ENCODE results near the gene C19orf18.

Gene C19orf18

GRCh38 chr19:57947419-57948134 lies 26.8 kb downstream of the C19orf18 start, which contains the start of gene ZNF256:
Gene ZNF256 (minus strand): TSS chr19:57947706. CDS start chr19:57947474, 232 bp downstream.
- peak; percentile 79 for DNase-seq (ENCODE audit: low read depth)

GRCh38 chr19:57947088-57947418 lies 27.3 kb downstream of the C19orf18 start:
- no peak for DNase-seq (ENCODE audit: low read depth)

DNA sequence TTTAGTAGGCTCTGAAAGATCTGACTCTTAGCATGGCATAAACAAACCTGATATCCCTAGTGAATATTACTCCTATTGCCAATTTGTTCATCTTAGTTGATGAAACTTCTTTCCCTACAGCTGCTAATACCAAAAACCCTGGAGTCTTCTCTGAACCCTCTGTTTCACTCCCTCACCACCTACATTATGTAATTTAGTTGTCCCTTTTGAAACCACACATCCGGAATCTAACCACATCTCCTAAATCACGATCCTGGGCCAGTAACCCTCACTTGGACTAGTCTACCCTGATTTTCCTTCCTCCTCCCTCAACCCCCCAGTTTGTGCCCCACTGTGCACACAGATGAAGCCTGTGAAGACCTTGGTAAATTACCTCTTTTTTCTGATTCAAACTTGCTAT lies 28.0 kb downstream of the C19orf18 start:
- DNase-seq (ENCODE audit: low read depth) = no peak

GRCh38 chr19:57941593-57941992 lies 32.7 kb downstream of the C19orf18 start:
- no peak for DNase-seq (ENCODE audit: low read depth)

- no peak for DNase-seq (ENCODE audit: low read depth)
Observed at GRCh38 chr19:57935731-57936130, 38.6 kb downstream of the C19orf18 start.

DNA sequence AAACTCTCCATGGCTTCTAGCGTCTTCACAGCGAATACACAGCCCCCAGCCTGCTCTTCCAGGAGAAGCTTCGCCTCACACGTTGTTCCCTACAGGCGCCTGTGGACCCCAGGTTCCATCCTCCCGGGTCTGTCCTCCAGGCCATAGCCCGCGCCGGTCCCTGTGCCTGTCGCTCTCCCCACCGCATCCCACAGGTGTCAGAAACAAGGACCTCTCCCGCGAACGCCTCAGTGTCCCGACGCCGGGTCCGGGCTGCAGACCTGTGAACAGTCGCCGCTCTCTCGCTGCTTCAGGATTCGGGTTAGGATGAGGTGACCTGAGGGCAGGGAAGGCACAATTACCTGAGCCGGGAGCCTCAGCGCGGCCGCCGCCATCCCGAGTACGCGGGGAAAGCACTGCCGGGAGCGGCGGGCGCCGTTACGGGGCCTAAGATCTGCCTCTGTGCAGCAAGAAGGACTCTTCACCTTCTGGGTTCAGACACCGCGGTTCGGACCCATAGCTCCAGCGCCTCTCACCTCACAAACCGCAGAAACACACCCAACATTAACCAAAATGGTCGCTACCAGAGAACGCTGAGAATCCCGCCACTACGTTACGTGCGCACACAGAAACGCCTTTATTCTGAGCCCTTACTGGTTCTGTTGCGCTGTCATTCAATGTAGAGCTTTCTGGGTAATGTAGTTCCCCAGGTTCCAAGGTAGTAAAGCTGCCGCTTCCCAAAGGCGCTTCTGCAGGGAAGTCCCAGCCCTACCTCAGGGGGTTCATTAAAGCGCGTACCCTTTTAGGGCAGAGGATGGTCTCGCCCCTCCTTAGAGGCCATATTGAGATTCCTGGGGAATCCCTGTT lies 39.3 kb downstream of the C19orf18 start, which contains the start of gene ZNF418:
Gene ZNF418, minus strand, starts transcription at position 583 of the 846 bp plus-strand sequence. CDS start 1,580 bp downstream, outside the sequence.
- DNase-seq (ENCODE audit: low read depth) = no peak

DNA sequence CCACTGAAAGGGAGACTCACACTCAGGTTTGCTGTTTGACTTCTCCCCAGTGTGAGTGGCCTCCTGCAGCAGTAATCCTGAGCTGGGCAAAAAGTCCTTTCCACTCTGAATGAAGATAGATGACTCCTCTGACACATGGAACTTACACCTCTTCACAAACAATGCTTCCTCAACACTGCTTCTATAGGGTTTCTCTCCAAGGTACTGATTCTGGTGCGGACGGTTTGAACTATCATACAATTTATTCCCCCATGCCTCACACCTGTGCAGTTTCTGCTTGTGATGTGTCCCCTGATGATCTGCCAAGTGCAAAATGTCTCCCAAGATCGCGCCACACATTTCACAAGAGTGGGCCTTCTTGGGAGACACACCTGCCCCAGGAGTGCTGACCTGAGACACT lies 46.7 kb downstream of the C19orf18 start:
- no peak for DNase-seq (ENCODE audit: low read depth)

DNA sequence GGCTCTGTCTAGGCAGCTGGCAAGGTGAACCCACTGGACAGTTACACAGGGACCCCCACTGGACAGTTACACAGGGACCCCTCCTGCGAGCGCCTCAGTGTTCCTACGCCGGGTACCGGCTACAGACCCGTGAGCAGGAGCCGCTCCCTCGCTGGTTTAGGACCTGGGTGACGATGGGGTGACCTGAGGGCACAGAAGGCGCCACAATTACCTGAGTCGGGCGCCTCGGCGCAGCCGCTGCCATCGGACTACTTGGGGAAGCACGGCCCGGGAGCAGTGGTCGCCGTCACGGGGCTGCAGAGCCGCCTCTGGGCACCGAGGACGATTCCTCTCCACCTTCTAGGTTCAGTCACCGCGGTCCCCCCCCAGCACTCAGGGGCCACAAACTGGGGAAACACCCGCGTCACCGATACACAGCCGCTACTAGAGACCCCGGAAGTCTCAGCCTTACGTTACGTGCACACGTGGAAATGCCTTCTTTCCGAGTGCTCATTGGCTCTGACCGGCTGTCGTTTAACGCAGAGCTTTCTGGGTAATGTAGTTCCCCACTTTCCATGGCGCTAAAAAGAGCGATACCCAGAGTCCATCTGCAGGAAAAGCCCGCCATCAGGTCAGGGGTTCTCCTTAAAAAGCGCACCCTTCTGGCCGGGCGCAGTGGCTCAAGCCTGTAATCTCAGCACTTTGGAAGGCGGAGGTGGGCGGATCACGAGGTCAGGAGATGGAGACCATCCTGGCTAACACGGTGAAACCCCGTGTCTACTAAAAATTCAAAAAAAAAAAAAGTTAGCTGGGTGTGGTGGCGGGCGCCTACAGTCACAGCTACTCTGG lies 58.0 kb downstream of the C19orf18 start, which contains the start of gene ZNF417:
Gene ZNF417, minus strand, starts transcription at position 425 of the 828 bp plus-strand sequence. Its CDS starts 181 bp downstream, at position 244.
- DNase-seq (ENCODE audit: low read depth) = peak; percentile 75

DNA sequence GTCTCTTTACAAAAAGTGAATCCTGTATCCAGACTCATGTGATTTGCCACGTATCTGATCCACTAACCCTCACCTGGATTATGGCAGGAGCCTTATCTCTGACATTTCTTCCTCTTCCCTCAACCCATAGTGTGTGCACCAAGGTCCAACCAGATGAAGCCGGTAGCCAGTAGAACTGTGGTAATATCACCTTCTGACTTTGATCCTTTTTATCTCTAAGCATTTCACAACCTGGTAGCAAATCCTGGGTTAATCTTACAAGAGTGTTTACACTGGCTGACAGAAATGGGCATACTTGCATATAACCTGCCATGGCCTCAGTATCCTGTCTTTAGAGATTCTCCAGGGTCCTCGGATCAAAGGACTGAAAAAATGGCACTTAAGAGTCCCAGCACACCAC lies 59.8 kb downstream of the C19orf18 start:
- DNase-seq (ENCODE audit: low read depth) = no peak

All from stimulated activated CD8-positive, alpha-beta memory T cell treated with anti-CD3 and anti-CD28 coated beads, Interleukin-12 subunit alpha, Interleukin-12 subunit beta, amount 100 ng/mL, for 4 hours (primary cell).